Measurements from ENCODE around the gene PLXNA4.

The PLXNA4 gene

GRCh38 chr7:132097550-132098134, 478.6 kb downstream of the PLXNA4 start:
- DNase-seq: no peak

DNA sequence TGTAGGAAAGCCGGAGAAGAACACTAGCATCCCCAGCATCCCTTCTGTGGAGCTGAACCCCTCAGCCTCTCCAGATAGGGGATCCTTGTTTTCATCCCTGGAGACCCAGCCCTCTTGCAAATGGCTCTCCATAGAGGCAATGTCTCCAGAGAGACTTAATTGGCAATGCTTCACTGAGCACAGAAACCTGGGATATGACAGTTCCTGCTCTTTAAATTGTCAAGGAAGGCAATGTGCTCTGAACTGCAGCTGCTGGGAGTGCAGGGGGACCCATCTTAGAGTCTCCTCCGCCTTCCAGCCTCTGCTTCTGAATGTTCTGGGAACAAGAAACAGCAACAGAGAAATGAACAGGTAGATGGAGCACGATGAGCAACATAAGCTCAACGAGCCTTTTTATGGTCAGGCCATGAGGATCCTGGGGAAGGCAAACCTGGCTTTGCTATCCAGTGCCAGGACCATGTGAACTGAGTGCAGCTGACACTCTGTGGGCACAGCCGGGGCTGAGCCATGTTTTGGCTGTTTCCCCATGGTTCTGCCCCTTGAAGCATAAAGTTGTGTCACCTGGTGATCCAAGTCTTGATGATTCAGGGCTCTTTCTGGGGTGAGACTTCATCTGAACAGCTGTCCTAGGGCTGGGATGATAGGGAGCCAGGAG, 481.0 kb downstream of the PLXNA4 start:
- DNase-seq: no peak

GRCh38 chr7:132092106-132092505, 484.2 kb downstream of the PLXNA4 start:
- DNase-seq: no peak

- DNase-seq: no peak
Observed at GRCh38 chr7:132091706-132092105, 484.6 kb downstream of the PLXNA4 start.

- DNase-seq: no peak
Observed at GRCh38 chr7:132090444-132090843, 485.8 kb downstream of the PLXNA4 start.

DNA sequence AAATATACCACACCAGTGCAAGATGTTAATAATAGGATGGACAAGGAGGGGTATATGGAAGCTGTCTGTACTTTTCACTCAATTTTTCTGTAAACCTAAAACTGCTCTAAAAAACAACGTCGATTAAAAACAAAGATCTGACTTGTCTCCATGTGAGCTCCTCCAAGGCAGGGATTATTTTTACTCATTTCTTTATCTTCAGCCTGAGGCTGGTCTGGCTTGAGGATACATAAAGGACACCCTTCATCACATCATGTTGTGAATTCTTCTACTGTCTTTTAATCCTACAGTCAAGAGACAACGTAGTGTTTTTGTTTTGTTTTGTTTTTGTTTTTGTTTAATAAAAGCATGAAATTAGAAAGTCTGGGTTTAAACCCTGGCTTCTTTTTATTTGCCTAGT, 486.9 kb downstream of the PLXNA4 start:
- no peak for DNase-seq

GRCh38 chr7:132087421-132087820, 488.8 kb downstream of the PLXNA4 start:
- DNase-seq: no peak

DNA sequence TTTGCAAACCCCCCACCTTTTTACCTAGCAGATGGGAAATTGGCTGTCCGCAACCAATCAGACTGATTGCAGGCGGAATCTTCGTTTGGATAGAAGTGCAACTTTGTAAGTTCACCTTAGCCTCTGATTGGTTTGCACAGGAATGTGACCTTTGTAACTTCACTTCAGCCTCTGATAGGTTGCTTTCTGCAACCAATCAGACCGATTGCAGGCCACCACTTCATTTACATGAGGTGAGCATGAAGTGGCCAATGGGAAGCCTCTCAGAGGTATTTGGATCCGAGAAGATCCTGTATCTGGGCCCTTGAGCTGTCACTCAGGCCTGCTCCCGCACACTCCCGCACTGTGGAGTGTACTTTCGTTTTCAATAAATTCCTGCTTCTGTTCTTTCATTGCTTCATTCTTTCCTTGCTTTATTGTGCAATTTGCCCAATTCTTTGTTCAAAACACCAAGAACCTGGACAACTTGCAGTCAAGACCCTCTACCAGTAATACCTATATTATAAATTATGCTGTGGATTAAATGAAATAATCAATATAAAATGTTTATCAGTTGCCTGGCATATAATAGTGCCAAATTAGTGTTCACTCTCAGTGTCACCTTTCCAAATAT, 491.4 kb downstream of the PLXNA4 start:
- no peak for DNase-seq

DNA sequence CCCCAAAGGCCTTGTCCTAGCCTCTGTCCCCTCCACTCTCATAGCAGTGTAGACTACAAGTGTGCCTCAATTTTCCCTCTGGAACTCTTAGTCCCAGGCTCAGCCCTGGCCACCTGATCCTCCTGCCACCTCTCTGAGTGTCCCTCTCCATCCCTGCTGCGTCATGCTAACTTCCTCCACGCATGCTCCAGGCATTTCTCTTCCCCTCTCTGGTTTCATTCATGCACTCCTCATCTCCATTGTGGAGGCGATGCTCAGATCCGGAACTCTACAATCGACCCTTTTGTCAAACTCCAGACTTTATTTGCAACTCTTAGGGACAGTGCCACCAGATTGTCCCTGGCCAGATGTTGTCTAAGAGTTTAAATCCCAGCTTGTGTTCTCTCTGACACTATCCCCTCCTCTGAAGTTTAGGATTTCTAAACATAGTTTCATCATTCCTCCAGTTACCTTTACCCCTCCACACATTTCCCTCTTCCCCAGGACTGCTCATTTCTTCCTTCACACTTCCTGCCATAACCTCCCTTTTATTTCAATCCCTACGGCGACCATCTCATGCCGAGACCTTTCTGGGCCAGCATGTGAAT, 492.6 kb downstream of the PLXNA4 start:
- DNase-seq: no peak

DNA sequence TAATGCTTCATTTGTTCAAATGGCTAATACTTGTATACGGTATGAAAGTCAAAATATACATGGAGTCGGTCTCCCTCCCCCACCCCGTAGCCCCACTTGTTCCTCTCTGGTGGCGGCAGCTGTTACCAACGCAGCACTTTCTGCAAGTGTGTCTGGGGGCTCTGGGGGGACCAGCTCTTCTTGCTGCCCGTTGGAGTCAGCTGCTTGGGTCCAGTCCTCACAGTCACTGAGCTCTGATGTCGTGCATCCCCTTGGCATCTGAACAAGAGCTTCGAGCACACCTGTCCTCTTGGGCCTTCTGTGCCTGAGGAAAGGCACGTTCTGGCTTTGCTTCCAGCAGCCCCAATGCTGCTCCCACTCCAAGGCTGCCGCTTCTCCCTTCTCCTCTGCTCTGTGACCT, 493.1 kb downstream of the PLXNA4 start:
- no peak for DNase-seq

DNA sequence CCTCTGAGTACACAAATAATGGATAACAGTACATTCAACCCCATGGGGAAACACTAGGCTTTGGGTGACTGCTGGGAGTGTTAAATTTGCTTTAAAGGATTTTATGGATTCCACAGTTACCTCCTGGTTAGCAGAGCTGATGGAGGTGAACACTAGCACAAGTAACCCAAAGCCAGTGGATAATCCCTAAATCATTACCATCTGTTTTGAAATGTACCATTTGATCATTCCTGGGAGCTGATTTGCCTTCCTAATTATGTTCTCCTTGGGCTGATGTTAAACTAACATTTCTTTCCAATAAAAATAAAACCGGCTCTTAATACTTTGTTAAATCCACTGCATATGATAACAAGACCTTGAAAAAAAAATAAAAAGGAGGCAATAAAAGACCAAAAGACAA, 493.9 kb downstream of the PLXNA4 start:
- DNase-seq: peak; percentile 59

DNA sequence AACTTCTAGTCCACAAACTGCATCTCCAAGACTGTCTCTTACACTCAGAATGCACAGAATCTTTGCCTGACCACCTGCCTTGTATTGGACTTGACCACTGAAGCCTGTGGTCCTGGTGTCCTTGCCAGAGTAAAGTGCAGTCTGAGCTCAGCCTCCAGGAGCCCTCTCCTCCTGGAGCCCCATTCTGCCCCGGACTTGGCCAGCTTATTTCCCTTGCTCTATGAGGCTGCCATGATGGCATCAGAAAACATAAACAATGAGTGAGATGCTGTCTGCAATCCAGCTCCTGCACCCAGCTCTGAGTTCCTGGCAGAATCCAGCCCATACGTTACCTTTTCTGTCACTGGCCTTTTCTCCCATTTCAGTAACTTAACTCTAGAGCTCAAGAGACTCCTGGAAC, 494.6 kb downstream of the PLXNA4 start:
- no peak for DNase-seq

GRCh38 chr7:132080967-132081668, 495.2 kb downstream of the PLXNA4 start:
- DNase-seq: peak; percentile 91

- DNase-seq: no peak
Observed at GRCh38 chr7:132080467-132080866, 495.8 kb downstream of the PLXNA4 start.

DNA sequence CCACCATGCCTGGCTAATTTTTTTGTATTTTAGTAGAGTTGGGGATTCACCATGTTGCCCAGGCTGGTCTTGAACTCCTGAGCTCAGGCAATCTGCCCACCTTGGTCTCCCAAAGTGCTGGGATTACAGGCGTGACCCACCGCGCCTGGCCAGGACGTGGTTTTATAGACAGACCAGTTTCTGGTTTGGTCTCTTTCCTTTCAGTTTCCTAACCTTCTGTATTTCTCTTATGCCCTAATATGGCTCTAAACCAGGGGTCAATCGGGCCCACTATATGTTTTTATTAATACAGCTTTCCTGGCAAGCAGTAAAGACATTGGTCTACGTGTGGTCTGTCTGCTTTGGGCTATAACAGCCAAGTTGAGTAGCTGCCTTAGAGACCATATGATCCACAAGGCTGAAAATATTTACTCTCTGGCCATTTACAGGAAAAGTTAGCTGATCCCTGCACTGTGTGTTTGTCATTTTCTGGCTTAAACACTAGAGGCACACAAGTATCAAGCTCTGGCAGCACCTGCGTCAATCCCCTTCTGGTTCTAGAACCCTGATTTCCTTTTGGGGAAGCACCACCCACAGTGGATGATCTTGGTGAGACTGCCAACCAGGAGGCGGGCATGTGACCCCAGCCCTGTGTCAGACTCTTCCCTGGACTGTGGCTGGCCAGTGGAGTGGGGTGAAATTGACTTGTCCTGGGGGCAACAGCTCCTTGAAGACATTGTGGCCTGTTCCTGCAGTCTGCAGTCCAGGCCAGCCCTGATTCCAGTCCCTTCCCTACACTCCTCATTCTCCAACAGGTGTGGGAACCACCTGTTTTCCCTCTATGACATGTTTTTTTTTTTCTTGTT, 497.2 kb downstream of the PLXNA4 start:
- DNase-seq: no peak

GRCh38 chr7:132077971-132078685, 498.1 kb downstream of the PLXNA4 start:
- DNase-seq: peak; percentile 64

GRCh38 chr7:132076301-132077035, 499.8 kb downstream of the PLXNA4 start:
- no peak for DNase-seq

DNA sequence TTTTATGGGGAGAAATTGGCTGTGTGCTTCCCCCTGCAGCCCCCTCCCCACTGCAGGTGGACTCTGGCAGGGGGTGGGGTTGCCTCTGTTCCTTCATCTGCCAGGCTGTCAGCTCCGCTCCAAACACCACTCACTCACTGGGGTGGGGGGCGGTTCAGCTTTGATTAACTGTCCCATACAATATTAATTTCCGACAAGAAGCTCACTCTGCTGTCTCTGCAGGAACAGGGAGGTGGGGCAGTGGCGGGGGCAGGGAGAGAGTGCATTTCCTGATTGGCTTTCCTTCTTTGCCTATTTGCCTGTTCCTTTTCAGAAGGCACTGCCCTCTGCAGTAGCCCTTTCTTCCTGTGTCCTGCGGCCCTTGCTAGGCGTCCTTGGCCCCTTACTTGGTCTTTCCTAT, 500.8 kb downstream of the PLXNA4 start:
- DNase-seq: peak; percentile 31

DNA sequence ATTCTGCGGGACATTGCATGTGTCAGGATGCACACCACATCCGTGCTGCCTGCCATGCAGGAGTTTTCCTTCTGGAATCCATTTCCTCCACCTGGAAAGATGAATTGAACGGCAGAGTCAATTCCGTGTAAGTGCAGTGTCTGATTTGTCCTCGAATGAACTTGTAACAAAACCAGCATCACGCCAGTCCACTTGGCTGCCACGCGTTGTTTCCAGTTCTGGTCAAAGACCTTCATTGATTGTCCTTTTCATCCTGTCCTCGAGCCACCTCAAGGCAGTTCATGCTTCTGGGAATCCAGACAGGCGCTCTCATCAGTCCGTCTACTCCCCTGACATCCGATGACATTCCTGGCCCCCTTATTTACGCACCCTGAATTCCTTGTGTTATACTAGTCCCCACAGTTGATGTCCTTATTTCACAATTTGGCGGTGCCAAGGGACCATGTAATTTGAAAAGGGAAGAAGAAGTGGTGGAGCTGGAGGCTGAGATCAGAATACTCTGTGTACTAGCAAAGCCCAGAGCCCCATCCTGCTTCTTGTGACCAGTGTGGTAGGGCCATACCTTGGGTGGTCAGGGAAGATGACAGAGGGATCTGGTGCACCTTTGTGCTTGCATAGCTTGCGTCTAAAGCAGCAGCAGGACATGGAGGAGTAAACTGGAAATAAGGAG, 502.2 kb downstream of the PLXNA4 start:
- DNase-seq: no peak
